K562 (cell line): Measurements from ENCODE around the gene SPRN. TPM values are rescaled to one million over a fixed set of nuclear protein-coding genes. Genes with fewer than 3 reads are reported as not detected.

Experiments used
- CCNT2 ChIP-seq: IDR thresholded peaks from 2 replicates; pipeline ENCODE4 v1.6.1; 2011; ENCODE audit warnings: borderline replicate concordance, low read depth, mild to moderate bottlenecking, moderate library complexity, mixed read lengths, low read length; ENCODE audit not compliant: insufficient read length; ENCODE audit errors: extremely low read depth
- CREB3L1 ChIP-seq: fragments of 450-650 bp; IDR thresholded peaks from 2 replicates; pipeline ENCODE4 v1.6.1; 2014; ENCODE audit warnings: low read depth, mild to moderate bottlenecking, moderate library complexity, borderline replicate concordance
- CTCF ChIP-seq, 3 experiments: IDR thresholded peaks in 2 of 3; conservative IDR thresholded peaks in 1 of 3; 2 replicates each; pipeline ENCODE4 v1.5.1; 2011 to 2012; ENCODE audit warnings: low read length in 3 of 3, mild to moderate bottlenecking in 3 of 3, control low read depth in 2 of 3, improper control_type of control experiment in 1 of 3, inconsistent platforms in 1 of 3, low read depth in 1 of 3, mixed read lengths in 1 of 3, moderate library complexity in 1 of 3; ENCODE audit not compliant: insufficient read depth in 2 of 3
- HDAC1 ChIP-seq, 2 experiments: fragments of 450-650 bp; IDR thresholded peaks; 2 replicates each; pipeline ENCODE4 v1.6.1; 2016 to 2017; ENCODE audit warnings: inconsistent platforms in 1 of 2, mild to moderate bottlenecking in 1 of 2, moderate library complexity in 1 of 2
- HEY1 ChIP-seq: fragments of 250-450 bp; sonication (Bioruptor Pico); IDR thresholded peaks from 2 replicates; pipeline ENCODE4 v1.5.0; 2020; ENCODE audit warnings: mild to moderate bottlenecking, moderate library complexity, borderline replicate concordance
- IRF1 ChIP-seq: sonication (generic); formaldehyde crosslinking; IDR thresholded peaks from 2 replicates; pipeline ENCODE4 v1.8.0; 2022; ENCODE audit warnings: missing genetic modification reagents, mild to moderate bottlenecking, borderline replicate concordance
- JUNB ChIP-seq: fragments of 450-650 bp; formaldehyde crosslinking; conservative IDR thresholded peaks from 2 replicates; pipeline ENCODE4 v1.4.0; 2020; ENCODE audit warnings: mild to moderate bottlenecking
- NEUROD1 ChIP-seq: fragments of 150-350 bp; IDR thresholded peaks from 2 replicates; pipeline ENCODE4 v1.6.1; 2014; ENCODE audit warnings: borderline replicate concordance, low read length, low read depth; ENCODE audit not compliant: partially characterized antibody
- NONO ChIP-seq, 2 experiments: fragments of 200-400 bp in 1 of 2; fragments of 450-650 bp in 1 of 2; formaldehyde crosslinking in 1 of 2; IDR thresholded peaks; 2 replicates each; pipeline ENCODE4 v1.6.1; 2017; ENCODE audit warnings: low read depth in 2 of 2, mild to moderate bottlenecking in 2 of 2, moderate library complexity in 2 of 2, low read length in 1 of 2
- PCBP1 ChIP-seq: fragments of 200-400 bp; formaldehyde crosslinking; IDR thresholded peaks from 2 replicates; pipeline ENCODE4 v1.6.1; 2018; ENCODE audit warnings: mild to moderate bottlenecking, low read depth, low read length; ENCODE audit not compliant: poor library complexity, severe bottlenecking
- PHF20 ChIP-seq: fragments of 450-650 bp; IDR thresholded peaks from 2 replicates; pipeline ENCODE4 v1.6.1; 2018; ENCODE audit not compliant: partially characterized antibody
- PURB ChIP-seq: sonication (generic); formaldehyde crosslinking; IDR thresholded peaks from 2 replicates; pipeline ENCODE4 v1.9.0; 2021; ENCODE audit warnings: low read depth, mild to moderate bottlenecking, missing genetic modification reagents
- RB1 ChIP-seq: fragments of 450-650 bp; IDR thresholded peaks from 2 replicates; pipeline ENCODE4 v1.6.1; 2017; ENCODE audit warnings: low read depth, mild to moderate bottlenecking
- RBBP5 ChIP-seq: fragments of 200-600 bp; sonication (generic); IDR thresholded peaks from 2 replicates; pipeline ENCODE4 v1.6.1; 2012; ENCODE audit warnings: borderline replicate concordance, mild to moderate bottlenecking, low read length, control low read depth, inconsistent platforms; ENCODE audit not compliant: insufficient read depth, poor library complexity, severe bottlenecking
- RFX7 ChIP-seq: fragments of 250-450 bp; sonication (Bioruptor Pico); IDR thresholded peaks from 2 replicates; pipeline ENCODE4 v1.5.1; 2021; ENCODE audit warnings: mild to moderate bottlenecking
- VEZF1 ChIP-seq: fragments of 200-800 bp; sonication (Bioruptor generic); IDR thresholded peaks from 2 replicates; pipeline ENCODE4 v1.6.1; 2017; ENCODE audit warnings: missing genetic modification characterization, missing compliant biosample characterization
- YY1 ChIP-seq, 3 experiments: IDR thresholded peaks; 2 replicates each; pipeline ENCODE4 v1.6.1; 2011; ENCODE audit warnings: low read length in 2 of 3, mild to moderate bottlenecking in 2 of 3, moderate library complexity in 2 of 3, borderline replicate concordance in 1 of 3, control low read depth in 1 of 3, low read depth in 1 of 3; ENCODE audit not compliant: insufficient read depth in 3 of 3, insufficient replicate concordance in 2 of 3, control insufficient read depth in 1 of 3, insufficient read length in 1 of 3; ENCODE audit errors: extremely low read depth in 1 of 3
- ZKSCAN3 ChIP-seq: fragments of 250-450 bp; sonication (Bioruptor Pico); IDR thresholded peaks from 2 replicates; pipeline ENCODE4 v1.4.0; 2020
- polyA plus RNA-seq, 8 experiments: library from polyadenylated mRNA; depleted of rRNA in 4 of 8; stranded (reverse) in 5 of 8; unstranded in 3 of 8; fragments of >200 nt; fragmentation: Nextera tagmentation in 2 of 8; fragmentation: Illumina TruSeq in 1 of 8; extraction: Ambion mirVana in 2 of 8; extraction: Trizol in 1 of 8; gene quantifications; 2 replicates each; pipeline versions ENCODE4 v1.2.1 to v1.2.3, GENCODE V29; 2011 to 2014; ENCODE audit warnings: inconsistent platforms in 1 of 8, missing spikeins in 1 of 8
- total RNA-seq, 7 experiments: library from RNA; depleted of rRNA in 6 of 7; stranded (reverse); fragments of >200 nt in 6 of 7; fragmentation: Illumina TruSeq in 2 of 7; extraction: Trizol in 2 of 7; gene quantifications; 2 replicates each; pipeline versions ENCODE4 v1.2.1 to v1.2.3, GENCODE V29; 2011 to 2021; ENCODE audit warnings: low replicate concordance in 1 of 7

Gene SPRN
- total and polyA plus RNA-seq, 9 of the 15 experiments (the other 6 are each of a cell fraction or from before 2014, with no cell fraction given): 0.04 TPM; not detected in 8

DNA sequence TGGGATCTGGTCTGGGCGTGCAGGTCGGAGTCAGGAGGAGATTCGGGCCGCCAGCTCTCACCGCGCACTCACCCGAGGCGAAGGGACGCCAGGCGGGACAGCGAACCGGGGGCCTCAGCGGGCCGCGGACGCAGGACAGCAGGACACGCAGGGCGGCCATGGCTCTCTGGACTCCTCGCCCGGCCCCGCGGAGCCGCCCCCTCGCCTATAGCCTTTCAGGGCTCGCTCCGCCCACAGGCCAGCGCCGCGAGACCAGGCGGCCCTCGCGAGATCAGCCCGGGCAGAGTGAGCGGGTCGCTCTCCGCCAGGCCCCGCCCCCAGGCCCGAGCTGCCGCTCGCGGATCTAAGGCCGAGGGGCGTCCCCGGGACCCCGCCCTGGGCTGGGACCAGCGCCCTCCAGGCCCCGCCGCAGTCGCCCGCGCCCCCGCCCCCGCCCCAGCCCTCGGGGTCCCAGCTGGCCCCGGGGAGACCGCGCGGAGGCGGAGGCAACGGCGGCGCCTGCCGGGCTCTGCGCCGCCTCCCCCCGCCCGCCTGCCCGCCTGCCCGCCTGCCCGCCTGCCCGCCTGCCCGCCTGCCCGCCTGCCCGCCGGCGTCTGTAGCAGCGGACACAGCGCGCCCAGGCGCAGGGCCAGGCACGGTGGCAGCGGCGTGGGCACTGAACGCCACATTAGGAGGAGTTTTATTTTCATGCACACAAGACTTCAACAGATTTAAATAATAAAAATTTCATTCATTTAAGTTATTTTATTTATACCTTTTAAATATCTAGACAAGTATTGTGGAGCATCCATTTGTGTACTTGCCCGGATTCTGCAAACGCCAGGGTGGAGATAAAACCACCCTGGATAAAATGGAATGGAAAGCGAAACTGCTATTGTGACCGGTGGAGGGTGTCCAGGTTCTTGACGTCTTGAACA is 51.0 kb downstream of the SPRN start, which contains the start of gene ECHS1 (continued):
- peak; percentile 86 for TF ChIP-seq VEZF1 (CRISPR knock-in tag)
- peak; percentile 78 for TF ChIP-seq CREB3L1
- TF ChIP-seq NONO (IDR thresholded peaks at IDR 0.05; ENCODE audit: low read depth in 2 of 2, low read length in 1 of 2): peak in 1 of 2 experiments; percentile 72; a peak in 1 of 4 replicates
- TF ChIP-seq RFX7 (CRISPR knock-in tag): no peak
- peak in 1 of 2 experiments; percentile 36; a peak in 1 of 4 replicates for TF ChIP-seq HDAC1 (IDR thresholded peaks at IDR 0.05)
- TF ChIP-seq JUNB (CRISPR knock-in tag): no peak
- peak; percentile 60 to 91 (median 81) for TF ChIP-seq YY1 (IDR thresholded peaks at IDR 0.05; ENCODE audit: borderline replicate concordance in 1 of 3, control insufficient read depth in 1 of 3, extremely low read depth in 1 of 3, insufficient read depth in 3 of 3, insufficient read length in 1 of 3, insufficient replicate concordance in 2 of 3, low read depth in 1 of 3, low read length in 2 of 3)
- peak; percentile 47 for TF ChIP-seq CCNT2
- peak; percentile 41 for TF ChIP-seq RBBP5
- TF ChIP-seq NEUROD1: peak; percentile 48
- TF ChIP-seq RB1: peak; percentile 50
- no peak for TF ChIP-seq HEY1 (CRISPR knock-in tag)
- TF ChIP-seq ZKSCAN3: no peak
- TF ChIP-seq IRF1 (CRISPR knock-in tag): no peak
- no peak for TF ChIP-seq PURB (CRISPR knock-in tag)
- TF ChIP-seq CTCF (IDR thresholded peaks at IDR 0.05 in 2 of 3, conservative IDR thresholded peaks at IDR 0.05 in 1 of 3; ENCODE audit: insufficient read depth in 2 of 3, low read depth in 1 of 3, low read length in 3 of 3): peak in 1 of 3 experiments; percentile 12; a peak in 1 of 6 replicates
- TF ChIP-seq PCBP1: peak; percentile 80
- peak; percentile 44 for TF ChIP-seq PHF20
